SK-N-SH (cell line): Measurements from ENCODE around the gene APOE. TPM values are rescaled to one million over a fixed set of nuclear protein-coding genes. Genes with fewer than 3 reads are reported as not detected.

Experiments
- CTCF ChIA-PET: fragments of 300-600, 350-600 bp; formaldehyde crosslinking; extraction: SDS; loops from one replicate; lab custom pipeline; 2021; lab: Yijun Ruan, JAX
- POLR2A ChIA-PET: fragments of 350-600 bp; sonication (Branson Sonifier 250); formaldehyde crosslinking; extraction: SDS; loops from one replicate; lab custom pipeline; 2020; ENCODE audit warnings: antibody characterized with exemption, inconsistent platforms; lab: Yijun Ruan, JAX
- DNase-seq: peaks from one replicate; pipeline ENCODE4 v3.0.0; 2012
- H2AFZ ChIP-seq: fragments of 200-600 bp; sonication (generic); 2 replicates; pipeline ENCODE4 v1.8.1; 2016; ENCODE audit warnings: antibody characterized with exemption, mild to moderate bottlenecking, low read depth
- H3F3A ChIP-seq: fragments of 200-600 bp; sonication (generic); replicated peaks from 2 replicates; pipeline ENCODE3; 2016; ENCODE audit warnings: antibody characterized with exemption, mild to moderate bottlenecking; ENCODE audit not compliant: insufficient read depth
- H3K27ac ChIP-seq, 2 experiments: fragments of 200-500 bp in 1 of 2; fragments of 200-600 bp in 1 of 2; sonication (Bioruptor generic) in 1 of 2; sonication (generic), shearing (Covaris generic) in 1 of 2; 2 replicates each; pipeline versions ENCODE4 v1.5.1 to v1.6.1; 2014 to 2016; ENCODE audit warnings: low read depth in 2 of 2, inconsistent platforms in 1 of 2, low read length in 1 of 2, mild to moderate bottlenecking in 1 of 2, mixed read lengths in 1 of 2
- H3K27me3 ChIP-seq: fragments of 200-600 bp; sonication (generic), shearing (Covaris generic); 2 replicates; pipeline ENCODE4 v1.6.1; 2016; ENCODE audit warnings: mixed run types; ENCODE audit not compliant: insufficient read depth
- H3K36me3 ChIP-seq, 2 experiments: fragments of 200-500 bp in 1 of 2; fragments of 200-600 bp in 1 of 2; sonication (Bioruptor generic) in 1 of 2; sonication (generic) in 1 of 2; replicated peaks in 1 of 2; 2 replicates each; pipeline versions ENCODE3 to v1.5.1; 2014 to 2016; ENCODE audit warnings: low read length in 1 of 2, mild to moderate bottlenecking in 1 of 2; ENCODE audit not compliant: insufficient read depth in 2 of 2, control insufficient read depth in 1 of 2
- H3K4me1 ChIP-seq, 2 experiments: fragments of 200-500 bp in 1 of 2; fragments of 200-600 bp in 1 of 2; sonication (Bioruptor generic) in 1 of 2; sonication (generic), shearing (Covaris generic) in 1 of 2; 2 replicates each; pipeline versions ENCODE4 v1.5.1 to v1.6.1; 2014 to 2016; ENCODE audit warnings: low read depth in 1 of 2, low read length in 1 of 2, mixed run types in 1 of 2; ENCODE audit not compliant: insufficient read depth in 2 of 2, control insufficient read depth in 1 of 2
- H3K4me2 ChIP-seq: fragments of 200-600 bp; sonication (generic), shearing (Covaris generic); 2 replicates; pipeline ENCODE4 v1.6.1; 2017; ENCODE audit warnings: mixed run types
- H3K4me3 ChIP-seq, 2 experiments: fragments of 200-500 bp in 1 of 2; fragments of 200-600 bp in 1 of 2; sonication (Bioruptor generic) in 1 of 2; sonication (generic), shearing (Covaris generic) in 1 of 2; 2 replicates each; pipeline versions ENCODE4 v1.5.1 to v1.8.1; 2014 to 2016; ENCODE audit warnings: low read depth in 2 of 2, inconsistent platforms in 1 of 2, low read length in 1 of 2, mild to moderate bottlenecking in 1 of 2, mixed read lengths in 1 of 2, moderate library complexity in 1 of 2
- H3K79me2 ChIP-seq: fragments of 200-600 bp; sonication (generic); 2 replicates; pipeline ENCODE4 v1.8.1; 2017; ENCODE audit warnings: mild to moderate bottlenecking; ENCODE audit not compliant: insufficient read depth
- H3K9ac ChIP-seq: fragments of 200-600 bp; sonication (generic); 2 replicates; pipeline ENCODE4 v1.6.1; 2017; ENCODE audit warnings: mixed run types
- H3K9me2 ChIP-seq: fragments of 200-600 bp; sonication (generic); 2 replicates; pipeline ENCODE4 v1.6.1; 2017; ENCODE audit warnings: mixed run types
- H3K9me3 ChIP-seq: fragments of 200-600 bp; sonication (generic); 2 replicates; pipeline ENCODE4 v1.6.1; 2017; ENCODE audit warnings: mixed run types, mild to moderate bottlenecking, moderate library complexity
- H4K20me1 ChIP-seq: fragments of 200-600 bp; sonication (generic); 2 replicates; pipeline ENCODE4 v1.6.1; 2017; ENCODE audit warnings: mild to moderate bottlenecking, mixed run types; ENCODE audit not compliant: insufficient read depth
- ELF1 ChIP-seq: IDR thresholded peaks from 2 replicates; pipeline ENCODE4 v1.4.0; 2012
- EP300 ChIP-seq, 2 experiments: IDR thresholded peaks; 2 replicates each; pipeline versions ENCODE4 v1.4.0 to v1.6.1; 2012; ENCODE audit warnings: borderline replicate concordance in 1 of 2, low read depth in 1 of 2, low read length in 1 of 2
- FOSL2 ChIP-seq: IDR thresholded peaks from 2 replicates; pipeline ENCODE4 v1.4.0; 2012; ENCODE audit warnings: low read depth, mild to moderate bottlenecking, moderate library complexity, borderline replicate concordance
- FOXM1 ChIP-seq: IDR thresholded peaks from 2 replicates; pipeline ENCODE4 v1.4.0; 2012; ENCODE audit warnings: low read depth, mild to moderate bottlenecking
- GABPA ChIP-seq: IDR thresholded peaks from 2 replicates; pipeline ENCODE4 v1.4.0; 2012; ENCODE audit warnings: low read depth, mild to moderate bottlenecking
- GATA2 ChIP-seq: sonication (generic); formaldehyde crosslinking; IDR thresholded peaks from 2 replicates; pipeline ENCODE4 v1.5.0; 2020; ENCODE audit warnings: mild to moderate bottlenecking, missing genetic modification reagents
- JUND ChIP-seq: IDR thresholded peaks from 2 replicates; pipeline ENCODE4 v1.4.0; 2012
- MXI1 ChIP-seq: IDR thresholded peaks from 2 replicates; pipeline ENCODE4 v1.6.1; 2012; ENCODE audit warnings: mild to moderate bottlenecking, low read depth, low read length, improper control_type of control experiment
- POLR2AphosphoS5 ChIP-seq: IDR thresholded peaks from 2 replicates; pipeline ENCODE4 v1.6.1; 2012; ENCODE audit warnings: low read depth, low read length
- RAD21 ChIP-seq: IDR thresholded peaks from 2 replicates; pipeline ENCODE4 v1.6.1; 2012; ENCODE audit warnings: mild to moderate bottlenecking, low read length
- REST ChIP-seq: IDR thresholded peaks from 2 replicates; pipeline ENCODE4 v1.6.1; 2012; ENCODE audit warnings: mild to moderate bottlenecking, low read depth, low read length, moderate library complexity
- RXRA ChIP-seq: IDR thresholded peaks from 2 replicates; pipeline ENCODE4 v1.4.0; 2012; ENCODE audit warnings: low read depth, mild to moderate bottlenecking, borderline replicate concordance
- SIN3A ChIP-seq: IDR thresholded peaks from 2 replicates; pipeline ENCODE4 v1.6.1; 2012; ENCODE audit warnings: low read depth, mild to moderate bottlenecking, low read length, moderate library complexity, borderline replicate concordance
- TAF1 ChIP-seq: IDR thresholded peaks from 2 replicates; pipeline ENCODE4 v1.6.1; 2012; ENCODE audit warnings: low read depth, mild to moderate bottlenecking, low read length, moderate library complexity, borderline replicate concordance
- TCF12 ChIP-seq: IDR thresholded peaks from 2 replicates; pipeline ENCODE4 v1.4.0; 2012
- USF1 ChIP-seq: IDR thresholded peaks from 2 replicates; pipeline ENCODE4 v1.4.0; 2012; ENCODE audit warnings: low read depth, borderline replicate concordance
- USF2 ChIP-seq: fragments of 150-350 bp; IDR thresholded peaks from 2 replicates; pipeline ENCODE4 v1.6.1; 2017; ENCODE audit warnings: antibody characterized with exemption, low read length, low read depth, borderline replicate concordance
- YY1 ChIP-seq: IDR thresholded peaks from 2 replicates; pipeline ENCODE4 v1.4.0; 2012; ENCODE audit warnings: low read depth, mild to moderate bottlenecking
- WGBS: methylation state at CpG from one replicate; pipeline ENCODE4 v1.1.6; 2017; ENCODE audit warnings: low lambda C conversion rate; 5-methylcytosine and 5-hydroxymethylcytosine counted together
- polyA plus RNA-seq, 3 experiments: library from polyadenylated mRNA; depleted of rRNA; stranded (reverse); fragments of >200 nt; gene quantifications; 2 replicates each; pipeline ENCODE4 v1.2.3, GENCODE V29; 2012

APOE gene
- polyA plus RNA-seq, 1 of the 3 experiments (the other 2 are of a cell fraction), result 56.0 TPM

GRCh38 chr19:44856421-44857083, 49.0 kb upstream of the APOE start:
- TF ChIP-seq MXI1 (no peak), GATA2 (CRISPR knock-in tag) (no peak), RAD21 (no peak), RXRA (no peak), JUND (no peak), FOXM1 (no peak), USF2 (no peak), TCF12 (no peak), ELF1 (no peak), FOSL2 (no peak), USF1 (no peak), TAF1 (no peak), YY1 (no peak), EP300 (IDR thresholded peaks at IDR 0.05; ENCODE audit: borderline replicate concordance in 1 of 2, low read depth in 1 of 2, low read length in 1 of 2) (no peak), SIN3A (no peak), GABPA (no peak), POLR2AphosphoS5 (no peak), REST (no peak)
- Histone ChIP-seq H2AFZ (no peak overlapping the region), H3K27ac (no peak overlapping the region), H3K4me1 (no peaks in the 10 kb centered on the region), H3K4me2 (no peak overlapping the region), H3K79me2 (peaks cover 97% of the 10 kb centered on the region), H3K9ac (no peak overlapping the region), H3K9me2 (no peaks in the 10 kb centered on the region), H3K9me3 (no peaks in the 10 kb centered on the region), H3F3A (peaks cover 4% of the 10 kb centered on the region), H3K36me3 (peaks cover 0 to 21% of the 10 kb centered on the region in 2 experiments), H4K20me1 (peaks cover 67% of the 10 kb centered on the region), H3K4me3 (no peak overlapping the region), H3K27me3 (no peaks in the 10 kb centered on the region)
- no peak for DNase-seq
- ChIA-PET CTCF (interaction anchor here (1.5 to 1.6 kb wide), 2 partner anchors 10 to 132 kb away, joined by 4 read pairs; no protein-coding TSS in a partner anchor), POLR2A (no interaction called here)
- WGBS, result 86% methylated on average over 10 of the region's 10 CpGs
